Measurements from ENCODE around the gene APBA1. TPM values are rescaled to one million over a fixed set of nuclear protein-coding genes. Genes with fewer than 3 reads are reported as not detected.
A peak's percentile ranks its signal among the peaks of the same experiment; 100 is the strongest.
"Not testable (repeated sequence)": the region's sequence is repeated elsewhere in the genome, so short reads cannot be mapped to it uniquely, and the experiment has no call there.

The APBA1 gene
- total and polyA plus RNA-seq, 2 of the 4 experiments (the other 2 are of a cell fraction): 3.8 to 5.1 TPM

DNA sequence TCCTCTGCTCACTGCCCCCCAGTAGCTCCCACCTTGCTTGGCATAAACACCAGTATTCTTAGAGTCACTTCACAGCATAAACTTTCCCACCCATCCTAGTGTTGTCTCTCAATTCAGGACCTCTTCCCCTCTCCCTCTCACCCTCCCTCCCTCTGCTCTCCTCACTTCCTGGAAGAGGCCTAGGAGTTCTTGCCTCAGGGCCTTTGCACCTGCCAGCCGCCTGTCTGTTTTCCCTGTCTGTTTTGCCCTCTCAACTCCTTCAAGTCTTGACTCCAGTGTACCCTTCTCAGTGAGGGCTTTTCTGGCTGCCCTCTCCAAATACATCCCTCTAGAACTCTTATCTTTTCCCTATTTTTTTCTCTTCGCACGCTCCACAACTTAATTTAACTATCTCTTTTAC is 260.9 kb downstream of the APBA1 start:
- dilution Hi-C loops (cut with HindIII; ENCODE audit: low sequenced_read_pairs, unreplicated experiment): no loop called here
- Histone ChIP-seq H2BK20ac (ENCODE audit: low read depth, low read length) (no peak overlapping the region), H2BK5ac (ENCODE audit: low read depth, low read length, poor library complexity, severe bottlenecking) (no peak overlapping the region), H3K14ac (replicated peaks; ENCODE audit: low read depth, low read length) (no peak overlapping the region), H4K20me1 (ENCODE audit: insufficient read depth, low read length) (no peaks in the 10 kb centered on the region), H2AK5ac (ENCODE audit: low read depth, low read length) (no peak overlapping the region), H4K91ac (ENCODE audit: insufficient read depth, low read depth, low read length) (no peak overlapping the region), H3K56ac (ENCODE audit: extremely low read depth, insufficient read depth, low read length) (no peak overlapping the region), H2AFZ (replicated peaks; ENCODE audit: low read length, poor library complexity) (no peak overlapping the region), H3K4ac (ENCODE audit: low read depth, low read length) (no peak overlapping the region), H3K9ac (ENCODE audit: low read depth, low read length) (no peak overlapping the region), H3K9me3 (ENCODE audit: control insufficient read depth, insufficient read depth, low read length) (no peaks in the 10 kb centered on the region), H4K8ac (ENCODE audit: low read depth in 2 of 2, low read length in 2 of 2) (no peak overlapping the region), H3K27ac (ENCODE audit: insufficient read depth, low read length) (no peak overlapping the region), H3K4me2 (ENCODE audit: low read depth, low read length) (no peak overlapping the region), H3K23ac (ENCODE audit: low read depth, low read length) (no peak overlapping the region; the same call in 1 of the 2 replicates), H3K9me1 (ENCODE audit: insufficient read depth, low read length) (no peaks in the 10 kb centered on the region), H2BK15ac (ENCODE audit: low read depth, low read length) (no peak overlapping the region), H3K4me3 (ENCODE audit: insufficient read depth, low read depth, low read length) (no peak overlapping the region), H2BK120ac (ENCODE audit: low read depth, low read length) (no peak overlapping the region), H3K18ac (ENCODE audit: low read depth, low read length) (no peak overlapping the region), H4K5ac (ENCODE audit: low read depth, low read length) (no peak overlapping the region), H3K36me3 (ENCODE audit: control insufficient read depth, insufficient read depth, low read length) (no peaks in the 10 kb centered on the region), H2AK9ac (replicated peaks; ENCODE audit: low read depth, low read length, poor library complexity) (peak overlapping the region; percentile 66), H3K4me1 (ENCODE audit: control insufficient read depth, insufficient read depth, low read length) (no peaks in the 10 kb centered on the region), H3K27me3 (ENCODE audit: control insufficient read depth, insufficient read depth, low read length) (peaks cover 4% of the 10 kb centered on the region; the same call in 1 of the 2 replicates), H3K79me1 (ENCODE audit: low read depth in 1 of 2, low read length in 2 of 2) (no peaks in the 10 kb centered on the region)
- intact Hi-C loops (cut with micrococcal nuclease): no loop called here
- BruUV-seq (replicated peaks): no TSS peak
- 100% methylated on average over 1 to 2 of the region's 3 CpGs for WGBS, 2 experiments (ENCODE audit: extremely low coverage in 2 of 2, insufficient read length in 1 of 2)
- CTCF ChIA-PET: no interaction called here
- TF ChIP-seq CTCF (conservative IDR thresholded peaks at IDR 0.05; ENCODE audit: low read depth, low read length): no peak
- TF ChIP-seq NFE2L2 (IDR thresholded peaks at IDR 0.05; ENCODE audit: low read depth, low read length): no peak
- TF ChIP-seq MAFK (IDR thresholded peaks at IDR 0.05; ENCODE audit: low read depth, low read length): no peak
- TF ChIP-seq USF2 (IDR thresholded peaks at IDR 0.05; ENCODE audit: low read depth, low read length): no peak
- TF ChIP-seq RFX5 (IDR thresholded peaks at IDR 0.05; ENCODE audit: low read depth, low read length): no peak
- in situ Hi-C loops (cut with MboI; ENCODE audit: low sequenced_read_pairs): loop anchor here (25.0 kb wide), 1 partner anchor 701 kb away; no protein-coding TSS in a partner anchor
- DNase-seq (no peak), ATAC-seq (ENCODE audit: low read depth) (no peak)
- POLR2A ChIA-PET (ENCODE audit: unreplicated experiment): no interaction called here

- H3K9me1 ChIP-seq (ENCODE audit: insufficient read depth, low read length); H2BK5ac ChIP-seq (ENCODE audit: low read depth, low read length, poor library complexity, severe bottlenecking); H3K27ac ChIP-seq (ENCODE audit: insufficient read depth, low read length); H2AK5ac ChIP-seq (ENCODE audit: low read depth, low read length); H2BK20ac ChIP-seq (ENCODE audit: low read depth, low read length); dilution Hi-C loops (cut with HindIII; ENCODE audit: low sequenced_read_pairs, unreplicated experiment); intact Hi-C loops (cut with micrococcal nuclease); H3K9ac ChIP-seq (ENCODE audit: low read depth, low read length); H4K91ac ChIP-seq (ENCODE audit: insufficient read depth, low read depth, low read length); H3K14ac ChIP-seq (replicated peaks; ENCODE audit: low read depth, low read length); BruUV-seq (replicated peaks); H2AK9ac ChIP-seq (replicated peaks; ENCODE audit: low read depth, low read length, poor library complexity); DNase-seq; H2AFZ ChIP-seq (replicated peaks; ENCODE audit: low read length, poor library complexity); H3K23ac ChIP-seq (ENCODE audit: low read depth, low read length); H3K18ac ChIP-seq (ENCODE audit: low read depth, low read length); H3K4ac ChIP-seq (ENCODE audit: low read depth, low read length); H3K9me3 ChIP-seq (ENCODE audit: control insufficient read depth, insufficient read depth, low read length); POLR2A ChIA-PET (ENCODE audit: unreplicated experiment); H4K20me1 ChIP-seq (ENCODE audit: insufficient read depth, low read length); H3K56ac ChIP-seq (ENCODE audit: extremely low read depth, insufficient read depth, low read length); H3K4me2 ChIP-seq (ENCODE audit: low read depth, low read length); H4K8ac ChIP-seq (ENCODE audit: low read depth in 2 of 2, low read length in 2 of 2); H2BK15ac ChIP-seq (ENCODE audit: low read depth, low read length); H3K79me1 ChIP-seq (ENCODE audit: low read depth in 1 of 2, low read length in 2 of 2); H3K36me3 ChIP-seq (ENCODE audit: control insufficient read depth, insufficient read depth, low read length); CTCF ChIA-PET; H3K4me3 ChIP-seq (ENCODE audit: insufficient read depth, low read depth, low read length); H3K27me3 ChIP-seq (ENCODE audit: control insufficient read depth, insufficient read depth, low read length); ATAC-seq (ENCODE audit: low read depth); H4K5ac ChIP-seq (ENCODE audit: low read depth, low read length); H3K4me1 ChIP-seq (ENCODE audit: control insufficient read depth, insufficient read depth, low read length); H2BK120ac ChIP-seq (ENCODE audit: low read depth, low read length): not testable (repeated sequence)
- in situ Hi-C loops (cut with MboI; ENCODE audit: low sequenced_read_pairs): loop anchor here (25.0 kb wide), 1 partner anchor 702 kb away; no protein-coding TSS in a partner anchor
- WGBS, 2 experiments (ENCODE audit: extremely low coverage in 2 of 2, insufficient read length in 1 of 2): 67% methylated on average over 1 of the region's 6 CpGs; no CpG with 5 or more reads in 1 of the 2 experiments
These were observed 262.2 kb downstream of the APBA1 start for GRCh38 chr9:69409936-69410335.

Measured in IMR-90 (cell line).